Measurements from ENCODE around the gene SRP68.

SRP68 gene

GRCh38 chr17:75998327-75998795 is 74.0 kb downstream of the SRP68 start:
- H3K4me3 ChIP-seq (ENCODE audit: low read depth, low read length), result no peak overlapping the region
- TF ChIP-seq, protein P1, sequence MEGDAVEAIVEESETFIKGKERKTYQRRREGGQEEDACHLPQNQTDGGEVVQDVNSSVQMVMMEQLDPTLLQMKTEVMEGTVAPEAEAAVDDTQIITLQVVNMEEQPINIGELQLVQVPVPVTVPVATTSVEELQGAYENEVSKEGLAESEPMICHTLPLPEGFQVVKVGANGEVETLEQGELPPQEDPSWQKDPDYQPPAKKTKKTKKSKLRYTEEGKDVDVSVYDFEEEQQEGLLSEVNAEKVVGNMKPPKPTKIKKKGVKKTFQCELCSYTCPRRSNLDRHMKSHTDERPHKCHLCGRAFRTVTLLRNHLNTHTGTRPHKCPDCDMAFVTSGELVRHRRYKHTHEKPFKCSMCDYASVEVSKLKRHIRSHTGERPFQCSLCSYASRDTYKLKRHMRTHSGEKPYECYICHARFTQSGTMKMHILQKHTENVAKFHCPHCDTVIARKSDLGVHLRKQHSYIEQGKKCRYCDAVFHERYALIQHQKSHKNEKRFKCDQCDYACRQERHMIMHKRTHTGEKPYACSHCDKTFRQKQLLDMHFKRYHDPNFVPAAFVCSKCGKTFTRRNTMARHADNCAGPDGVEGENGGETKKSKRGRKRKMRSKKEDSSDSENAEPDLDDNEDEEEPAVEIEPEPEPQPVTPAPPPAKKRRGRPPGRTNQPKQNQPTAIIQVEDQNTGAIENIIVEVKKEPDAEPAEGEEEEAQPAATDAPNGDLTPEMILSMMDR (IDR thresholded peaks at IDR 0.05; ENCODE audit: low read depth, low read length, missing control alignments), result no peak
- in situ Hi-C loops (cut with HindIII; ENCODE audit: low sequenced_read_pairs), result no loop called here
- DNase-seq (ENCODE audit: low read depth), result no peak

DNA sequence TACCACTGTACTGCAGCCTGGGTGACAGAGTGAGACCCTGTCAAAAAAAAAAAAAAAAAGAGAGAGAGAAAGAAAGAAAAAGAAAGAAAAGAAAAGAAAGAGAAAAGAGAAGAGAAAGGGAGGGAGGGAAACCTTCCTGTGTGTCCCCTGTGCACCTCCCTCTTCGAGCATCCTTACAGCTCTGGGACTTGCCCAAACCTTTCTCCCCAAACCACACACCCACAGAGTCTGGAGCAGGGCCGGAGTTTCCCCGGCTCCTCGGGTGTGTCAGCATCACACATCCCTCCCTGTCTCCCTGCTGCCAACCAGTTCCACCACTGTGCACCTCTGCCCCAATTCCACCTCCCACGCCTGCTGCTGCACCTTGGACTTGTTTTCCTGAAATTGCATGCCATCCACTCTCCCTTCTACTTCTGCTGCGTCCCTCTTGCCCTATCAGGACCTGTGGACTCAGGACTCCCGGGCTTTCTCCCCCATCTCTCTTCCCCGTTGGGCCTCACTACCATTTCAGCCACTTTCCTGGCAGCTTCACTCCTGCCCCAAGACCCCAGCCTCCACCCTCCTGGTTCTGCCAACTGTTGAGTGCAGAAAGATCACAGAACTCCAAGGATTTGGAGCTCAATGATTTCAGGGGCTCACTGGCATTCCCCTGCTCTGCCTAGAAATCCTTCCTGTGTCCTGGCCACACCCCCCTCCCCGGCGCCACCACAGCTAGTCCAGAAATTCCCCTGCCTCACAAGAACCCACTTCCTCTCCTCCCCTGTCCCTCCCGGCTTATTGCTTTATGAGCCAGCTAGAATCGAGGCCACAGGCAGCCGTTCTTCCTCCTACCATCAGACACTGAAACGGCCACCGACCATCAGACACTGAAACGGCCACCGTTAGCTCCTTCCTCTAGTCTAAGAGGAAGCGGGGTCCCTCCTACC is 75.4 kb downstream of the SRP68 start:
- in situ Hi-C loops (cut with HindIII; ENCODE audit: low sequenced_read_pairs), result no loop called here
- no peak for DNase-seq (ENCODE audit: low read depth)
- TF ChIP-seq, protein P1 (IDR thresholded peaks at IDR 0.05; ENCODE audit: low read depth, low read length, missing control alignments), result no peak
- no peak overlapping the region for H3K4me3 ChIP-seq (ENCODE audit: low read depth, low read length)

GRCh38 chr17:75995385-75995925 is 76.9 kb downstream of the SRP68 start:
- TF ChIP-seq, protein P1 (IDR thresholded peaks at IDR 0.05; ENCODE audit: low read depth, low read length, missing control alignments), result no peak
- no peak overlapping the region for H3K4me3 ChIP-seq (ENCODE audit: low read depth, low read length)
- DNase-seq (ENCODE audit: low read depth), result no peak
- in situ Hi-C loops (cut with HindIII; ENCODE audit: low sequenced_read_pairs), result no loop called here

DNA sequence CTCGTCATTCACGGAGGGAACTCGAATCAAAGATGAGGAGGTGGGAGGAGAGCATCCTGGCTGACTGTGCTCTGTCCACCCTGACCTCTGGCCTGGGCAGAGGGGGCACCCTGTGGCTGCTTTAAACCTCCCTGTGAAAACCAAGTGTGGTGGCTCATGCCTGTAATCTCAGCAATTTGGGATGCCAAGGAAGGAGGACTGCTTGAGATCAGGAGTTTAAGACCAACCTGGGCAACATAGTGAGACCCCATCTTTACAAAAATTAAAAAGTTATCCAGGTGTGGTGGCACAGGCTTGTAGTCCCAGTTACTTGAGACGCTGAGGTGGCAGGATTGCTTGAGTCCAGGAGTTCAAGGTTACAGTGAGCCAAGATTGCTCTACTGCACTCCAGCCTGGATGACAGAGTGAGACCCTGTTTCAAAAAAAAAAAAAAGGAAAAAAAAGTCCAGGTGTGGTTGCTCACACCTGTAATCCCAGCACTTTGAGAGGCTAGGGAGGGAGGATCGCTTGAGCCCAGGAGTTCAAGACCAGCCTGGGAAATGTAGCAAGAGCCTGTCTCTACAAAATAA is 77.4 kb downstream of the SRP68 start:
- TF ChIP-seq, protein P1 (IDR thresholded peaks at IDR 0.05; ENCODE audit: low read depth, low read length, missing control alignments), result no peak
- in situ Hi-C loops (cut with HindIII; ENCODE audit: low sequenced_read_pairs), result no loop called here
- no peak for DNase-seq (ENCODE audit: low read depth)

GRCh38 chr17:75991396-75991795 is 80.9 kb downstream of the SRP68 start:
- TF ChIP-seq, protein P1 (IDR thresholded peaks at IDR 0.05; ENCODE audit: low read depth, low read length, missing control alignments), result no peak
- no peak for DNase-seq (ENCODE audit: low read depth)
- in situ Hi-C loops (cut with HindIII; ENCODE audit: low sequenced_read_pairs), result no loop called here
- H3K4me3 ChIP-seq (ENCODE audit: low read depth, low read length), result no peak overlapping the region

More for the DNA sequence above, 77.4 kb downstream of the SRP68 start:
- no peak overlapping the region for H3K4me3 ChIP-seq (ENCODE audit: low read depth, low read length)

Measured in astrocyte of the cerebellum (primary cell).